CMK (cell line): ENCODE measurements around the gene C6orf58.
"Not testable (repeated sequence)": the region's sequence is repeated elsewhere in the genome, so short reads cannot be mapped to it uniquely, and the experiment has no call there.

ENCODE experiments used
- DNase-seq: peaks from one replicate; pipeline ENCODE4 v3.0.0-alpha.2; 2010; ENCODE audit warnings: low read depth

C6orf58 gene

GRCh38 chr6:127592964-127593363 lies 16.0 kb downstream of the C6orf58 start:
- no peak for DNase-seq

GRCh38 chr6:127593456-127593855 lies 16.5 kb downstream of the C6orf58 start:
- not testable (repeated sequence) for DNase-seq

- no peak for DNase-seq
Measured at GRCh38 chr6:127606131-127606562, 29.2 kb downstream of the C6orf58 start.

GRCh38 chr6:127608554-127609270 lies 31.7 kb downstream of the C6orf58 start:
- DNase-seq: no peak

GRCh38 chr6:127618729-127619128 lies 41.8 kb downstream of the C6orf58 start:
- DNase-seq: no peak

GRCh38 chr6:127630800-127631199 lies 53.8 kb downstream of the C6orf58 start:
- no peak for DNase-seq

- DNase-seq: no peak
Measured at GRCh38 chr6:127634178-127634577, 57.2 kb downstream of the C6orf58 start.

GRCh38 chr6:127635091-127635490 lies 58.1 kb downstream of the C6orf58 start:
- no peak for DNase-seq

GRCh38 chr6:127637830-127638409 lies 60.9 kb downstream of the C6orf58 start:
- no peak for DNase-seq
